SK-N-SH (cell line): Measurements from ENCODE around the gene FOXK2. TPM values are rescaled to one million over a fixed set of nuclear protein-coding genes. Genes with fewer than 3 reads are reported as not detected.

Source experiments
- CTCF ChIA-PET: fragments of 300-600, 350-600 bp; formaldehyde crosslinking; extraction: SDS; loops from one replicate; lab custom pipeline; 2021; lab: Yijun Ruan, JAX
- POLR2A ChIA-PET: fragments of 350-600 bp; sonication (Branson Sonifier 250); formaldehyde crosslinking; extraction: SDS; loops from one replicate; lab custom pipeline; 2020; ENCODE audit warnings: antibody characterized with exemption, inconsistent platforms; lab: Yijun Ruan, JAX
- DNase-seq: peaks from one replicate; pipeline ENCODE4 v3.0.0; 2012
- H2AFZ ChIP-seq: fragments of 200-600 bp; sonication (generic); 2 replicates; pipeline ENCODE4 v1.8.1; 2016; ENCODE audit warnings: antibody characterized with exemption, mild to moderate bottlenecking, low read depth
- H3F3A ChIP-seq: fragments of 200-600 bp; sonication (generic); replicated peaks from 2 replicates; pipeline ENCODE3; 2016; ENCODE audit warnings: antibody characterized with exemption, mild to moderate bottlenecking; ENCODE audit not compliant: insufficient read depth
- H3K27ac ChIP-seq, 2 experiments: fragments of 200-500 bp in 1 of 2; fragments of 200-600 bp in 1 of 2; sonication (Bioruptor generic) in 1 of 2; sonication (generic), shearing (Covaris generic) in 1 of 2; 2 replicates each; pipeline versions ENCODE4 v1.5.1 to v1.6.1; 2014 to 2016; ENCODE audit warnings: low read depth in 2 of 2, inconsistent platforms in 1 of 2, low read length in 1 of 2, mild to moderate bottlenecking in 1 of 2, mixed read lengths in 1 of 2
- H3K27me3 ChIP-seq: fragments of 200-600 bp; sonication (generic), shearing (Covaris generic); 2 replicates; pipeline ENCODE4 v1.6.1; 2016; ENCODE audit warnings: mixed run types; ENCODE audit not compliant: insufficient read depth
- H3K36me3 ChIP-seq, 2 experiments: fragments of 200-500 bp in 1 of 2; fragments of 200-600 bp in 1 of 2; sonication (Bioruptor generic) in 1 of 2; sonication (generic) in 1 of 2; replicated peaks in 1 of 2; 2 replicates each; pipeline versions ENCODE3 to v1.5.1; 2014 to 2016; ENCODE audit warnings: low read length in 1 of 2, mild to moderate bottlenecking in 1 of 2; ENCODE audit not compliant: insufficient read depth in 2 of 2, control insufficient read depth in 1 of 2
- H3K4me1 ChIP-seq, 2 experiments: fragments of 200-500 bp in 1 of 2; fragments of 200-600 bp in 1 of 2; sonication (Bioruptor generic) in 1 of 2; sonication (generic), shearing (Covaris generic) in 1 of 2; 2 replicates each; pipeline versions ENCODE4 v1.5.1 to v1.6.1; 2014 to 2016; ENCODE audit warnings: low read depth in 1 of 2, low read length in 1 of 2, mixed run types in 1 of 2; ENCODE audit not compliant: insufficient read depth in 2 of 2, control insufficient read depth in 1 of 2
- H3K4me2 ChIP-seq: fragments of 200-600 bp; sonication (generic), shearing (Covaris generic); 2 replicates; pipeline ENCODE4 v1.6.1; 2017; ENCODE audit warnings: mixed run types
- H3K4me3 ChIP-seq, 2 experiments: fragments of 200-500 bp in 1 of 2; fragments of 200-600 bp in 1 of 2; sonication (Bioruptor generic) in 1 of 2; sonication (generic), shearing (Covaris generic) in 1 of 2; 2 replicates each; pipeline versions ENCODE4 v1.5.1 to v1.8.1; 2014 to 2016; ENCODE audit warnings: low read depth in 2 of 2, inconsistent platforms in 1 of 2, low read length in 1 of 2, mild to moderate bottlenecking in 1 of 2, mixed read lengths in 1 of 2, moderate library complexity in 1 of 2
- H3K79me2 ChIP-seq: fragments of 200-600 bp; sonication (generic); 2 replicates; pipeline ENCODE4 v1.8.1; 2017; ENCODE audit warnings: mild to moderate bottlenecking; ENCODE audit not compliant: insufficient read depth
- H3K9ac ChIP-seq: fragments of 200-600 bp; sonication (generic); 2 replicates; pipeline ENCODE4 v1.6.1; 2017; ENCODE audit warnings: mixed run types
- H3K9me2 ChIP-seq: fragments of 200-600 bp; sonication (generic); 2 replicates; pipeline ENCODE4 v1.6.1; 2017; ENCODE audit warnings: mixed run types
- H3K9me3 ChIP-seq: fragments of 200-600 bp; sonication (generic); 2 replicates; pipeline ENCODE4 v1.6.1; 2017; ENCODE audit warnings: mixed run types, mild to moderate bottlenecking, moderate library complexity
- H4K20me1 ChIP-seq: fragments of 200-600 bp; sonication (generic); 2 replicates; pipeline ENCODE4 v1.6.1; 2017; ENCODE audit warnings: mild to moderate bottlenecking, mixed run types; ENCODE audit not compliant: insufficient read depth
- CHD2 ChIP-seq: fragments of 150-350 bp; IDR thresholded peaks from 2 replicates; pipeline ENCODE4 v1.6.1; 2018; ENCODE audit warnings: low read length; ENCODE audit not compliant: partially characterized antibody
- GATA2 ChIP-seq: sonication (generic); formaldehyde crosslinking; IDR thresholded peaks from 2 replicates; pipeline ENCODE4 v1.5.0; 2020; ENCODE audit warnings: mild to moderate bottlenecking, missing genetic modification reagents
- JUND ChIP-seq: IDR thresholded peaks from 2 replicates; pipeline ENCODE4 v1.4.0; 2012
- MXI1 ChIP-seq: IDR thresholded peaks from 2 replicates; pipeline ENCODE4 v1.6.1; 2012; ENCODE audit warnings: mild to moderate bottlenecking, low read depth, low read length, improper control_type of control experiment
- NFIC ChIP-seq: IDR thresholded peaks from 2 replicates; pipeline ENCODE4 v1.4.0; 2012; ENCODE audit warnings: borderline replicate concordance
- NRF1 ChIP-seq: IDR thresholded peaks from 2 replicates; pipeline ENCODE4 v1.6.1; 2012; ENCODE audit warnings: low read depth, mild to moderate bottlenecking, low read length
- PBX3 ChIP-seq: IDR thresholded peaks from 2 replicates; pipeline ENCODE4; 2012
- RXRA ChIP-seq: IDR thresholded peaks from 2 replicates; pipeline ENCODE4 v1.4.0; 2012; ENCODE audit warnings: low read depth, mild to moderate bottlenecking, borderline replicate concordance
- TCF12 ChIP-seq: IDR thresholded peaks from 2 replicates; pipeline ENCODE4 v1.4.0; 2012
- USF1 ChIP-seq: IDR thresholded peaks from 2 replicates; pipeline ENCODE4 v1.4.0; 2012; ENCODE audit warnings: low read depth, borderline replicate concordance
- WGBS: methylation state at CpG from one replicate; pipeline ENCODE4 v1.1.6; 2017; ENCODE audit warnings: low lambda C conversion rate; 5-methylcytosine and 5-hydroxymethylcytosine counted together
- polyA plus RNA-seq, 3 experiments: library from polyadenylated mRNA; depleted of rRNA; stranded (reverse); fragments of >200 nt; gene quantifications; 2 replicates each; pipeline ENCODE4 v1.2.3, GENCODE V29; 2012
- TF ChIP-seq, protein P1 (sequence below): IDR thresholded peaks from 2 replicates; pipeline ENCODE4 v1.6.1; 2012; ENCODE audit warnings: mild to moderate bottlenecking, low read depth, low read length, moderate library complexity
- TF ChIP-seq, protein P2 (sequence below): fragments of 200-600 bp; sonication (generic); IDR thresholded peaks from 2 replicates; pipeline ENCODE4 v1.6.1; 2017; ENCODE audit warnings: antibody characterized with exemption, mild to moderate bottlenecking, moderate library complexity

Gene FOXK2
- polyA plus RNA-seq, 1 of the 3 experiments (the other 2 are of a cell fraction): 36.4 TPM

- 94% methylated on average over 13 of the region's 13 CpGs for WGBS
- Histone ChIP-seq H2AFZ (no peak overlapping the region), H3K36me3 (peaks cover 45 to 54% of the 10 kb centered on the region in 2 experiments), H3K27ac (no peak overlapping the region), H3K4me3 (no peak overlapping the region), H3K4me1 (no peaks in the 10 kb centered on the region), H3F3A (peaks cover 31% of the 10 kb centered on the region), H4K20me1 (no peaks in the 10 kb centered on the region), H3K79me2 (no peaks in the 10 kb centered on the region), H3K9me2 (no peaks in the 10 kb centered on the region), H3K27me3 (no peaks in the 10 kb centered on the region), H3K9ac (no peak overlapping the region), H3K9me3 (no peaks in the 10 kb centered on the region), H3K4me2 (no peak overlapping the region)
- no peak for TF ChIP-seq NRF1
- TF ChIP-seq, protein P1, sequence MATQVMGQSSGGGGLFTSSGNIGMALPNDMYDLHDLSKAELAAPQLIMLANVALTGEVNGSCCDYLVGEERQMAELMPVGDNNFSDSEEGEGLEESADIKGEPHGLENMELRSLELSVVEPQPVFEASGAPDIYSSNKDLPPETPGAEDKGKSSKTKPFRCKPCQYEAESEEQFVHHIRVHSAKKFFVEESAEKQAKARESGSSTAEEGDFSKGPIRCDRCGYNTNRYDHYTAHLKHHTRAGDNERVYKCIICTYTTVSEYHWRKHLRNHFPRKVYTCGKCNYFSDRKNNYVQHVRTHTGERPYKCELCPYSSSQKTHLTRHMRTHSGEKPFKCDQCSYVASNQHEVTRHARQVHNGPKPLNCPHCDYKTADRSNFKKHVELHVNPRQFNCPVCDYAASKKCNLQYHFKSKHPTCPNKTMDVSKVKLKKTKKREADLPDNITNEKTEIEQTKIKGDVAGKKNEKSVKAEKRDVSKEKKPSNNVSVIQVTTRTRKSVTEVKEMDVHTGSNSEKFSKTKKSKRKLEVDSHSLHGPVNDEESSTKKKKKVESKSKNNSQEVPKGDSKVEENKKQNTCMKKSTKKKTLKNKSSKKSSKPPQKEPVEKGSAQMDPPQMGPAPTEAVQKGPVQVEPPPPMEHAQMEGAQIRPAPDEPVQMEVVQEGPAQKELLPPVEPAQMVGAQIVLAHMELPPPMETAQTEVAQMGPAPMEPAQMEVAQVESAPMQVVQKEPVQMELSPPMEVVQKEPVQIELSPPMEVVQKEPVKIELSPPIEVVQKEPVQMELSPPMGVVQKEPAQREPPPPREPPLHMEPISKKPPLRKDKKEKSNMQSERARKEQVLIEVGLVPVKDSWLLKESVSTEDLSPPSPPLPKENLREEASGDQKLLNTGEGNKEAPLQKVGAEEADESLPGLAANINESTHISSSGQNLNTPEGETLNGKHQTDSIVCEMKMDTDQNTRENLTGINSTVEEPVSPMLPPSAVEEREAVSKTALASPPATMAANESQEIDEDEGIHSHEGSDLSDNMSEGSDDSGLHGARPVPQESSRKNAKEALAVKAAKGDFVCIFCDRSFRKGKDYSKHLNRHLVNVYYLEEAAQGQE: no peak
- TF ChIP-seq TCF12: no peak
- TF ChIP-seq PBX3: no peak
- TF ChIP-seq USF1: no peak
- TF ChIP-seq, protein P2, sequence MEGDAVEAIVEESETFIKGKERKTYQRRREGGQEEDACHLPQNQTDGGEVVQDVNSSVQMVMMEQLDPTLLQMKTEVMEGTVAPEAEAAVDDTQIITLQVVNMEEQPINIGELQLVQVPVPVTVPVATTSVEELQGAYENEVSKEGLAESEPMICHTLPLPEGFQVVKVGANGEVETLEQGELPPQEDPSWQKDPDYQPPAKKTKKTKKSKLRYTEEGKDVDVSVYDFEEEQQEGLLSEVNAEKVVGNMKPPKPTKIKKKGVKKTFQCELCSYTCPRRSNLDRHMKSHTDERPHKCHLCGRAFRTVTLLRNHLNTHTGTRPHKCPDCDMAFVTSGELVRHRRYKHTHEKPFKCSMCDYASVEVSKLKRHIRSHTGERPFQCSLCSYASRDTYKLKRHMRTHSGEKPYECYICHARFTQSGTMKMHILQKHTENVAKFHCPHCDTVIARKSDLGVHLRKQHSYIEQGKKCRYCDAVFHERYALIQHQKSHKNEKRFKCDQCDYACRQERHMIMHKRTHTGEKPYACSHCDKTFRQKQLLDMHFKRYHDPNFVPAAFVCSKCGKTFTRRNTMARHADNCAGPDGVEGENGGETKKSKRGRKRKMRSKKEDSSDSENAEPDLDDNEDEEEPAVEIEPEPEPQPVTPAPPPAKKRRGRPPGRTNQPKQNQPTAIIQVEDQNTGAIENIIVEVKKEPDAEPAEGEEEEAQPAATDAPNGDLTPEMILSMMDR: no peak
- TF ChIP-seq RXRA: no peak
- no peak for TF ChIP-seq GATA2
- no peak for TF ChIP-seq JUND
- no peak for TF ChIP-seq NFIC
- TF ChIP-seq CHD2: no peak
- TF ChIP-seq MXI1: no peak
- ChIA-PET CTCF (no interaction called here), POLR2A (no interaction called here)
- no peak for DNase-seq
These were observed 33.1 kb upstream of the FOXK2 start for GRCh38 chr17:82486231-82487094.
